Stimulated activated CD4-positive, alpha-beta T cell treated with anti-CD3 and anti-CD28 coated beads, Interleukin-15, amount 100 ng/mL, for 48 hours (primary cell): Measurements from ENCODE around the gene AGXT.

Experiments used
- DNase-seq, 2 donors: peaks; one replicate each; pipeline ENCODE4 v3.0.0-alpha.2; 2020; ENCODE audit warnings: low read depth in 2 of 2

Gene AGXT

GRCh38 chr2:240927390-240927781 is 58.8 kb downstream of the AGXT start:
- no peak for DNase-seq

GRCh38 chr2:240928476-240929363 is 60.1 kb downstream of the AGXT start:
- DNase-seq: no peak

DNA sequence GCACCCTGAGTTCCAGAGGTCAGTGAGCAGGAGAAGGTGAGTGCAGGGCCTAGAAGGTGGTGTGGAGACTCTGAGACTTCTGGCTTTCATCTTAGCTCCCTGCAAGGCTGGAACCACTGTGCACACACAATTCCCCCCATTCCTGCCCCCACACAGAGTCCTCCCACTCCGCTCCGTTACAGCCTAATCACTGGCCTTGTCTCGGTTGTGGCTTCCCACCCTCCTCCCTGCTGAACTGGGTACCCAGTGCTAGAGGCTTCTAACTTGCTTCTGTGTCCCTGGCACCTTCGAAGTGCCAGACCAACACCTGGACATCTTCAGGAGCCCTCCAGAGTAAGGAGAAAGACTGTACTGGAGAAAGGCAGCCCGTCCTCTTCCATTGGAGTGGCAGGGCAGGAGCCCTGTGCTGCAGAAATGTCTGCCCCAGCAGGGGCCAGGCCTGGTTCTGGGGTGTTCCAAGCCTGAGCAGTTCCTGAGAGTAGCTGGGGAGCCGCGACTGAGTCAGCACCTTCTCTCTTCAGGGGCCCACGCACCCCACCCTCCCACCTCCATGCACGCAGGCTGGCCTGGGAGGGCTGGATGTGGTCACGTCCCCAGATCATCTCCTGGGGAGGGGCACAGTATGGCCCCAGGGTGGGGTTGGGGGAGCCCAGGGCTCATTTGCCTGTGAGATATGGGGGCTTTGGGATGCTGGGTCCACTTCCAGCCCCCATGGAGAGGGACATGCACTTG is 60.9 kb downstream of the AGXT start:
- DNase-seq: no peak
